Progenitor cell of endocrine pancreas (in vitro differentiated cells): ENCODE data around the gene TRIM67. TPM values are rescaled to one million over a fixed set of nuclear protein-coding genes. Genes with fewer than 3 reads are reported as not detected.
"Not testable (repeated sequence)": the region's sequence is repeated elsewhere in the genome, so short reads cannot be mapped to it uniquely, and the experiment has no call there.

Experiments used
- DNase-seq: peaks from one replicate; pipeline ENCODE4 v3.0.0; 2021; ENCODE audit warnings: low spot score; ENCODE audit not compliant: unreplicated experiment
- H3K27ac Mint-ChIP-seq: 2 replicates; pipeline ENCODE4 v1.8.0; 2021; ENCODE audit warnings: mild to moderate bottlenecking, moderate library complexity, mixed read lengths
- H3K27me3 Mint-ChIP-seq: 2 replicates; pipeline ENCODE4 v1.8.0; 2021; ENCODE audit warnings: mixed read lengths
- H3K36me3 Mint-ChIP-seq: 2 replicates; pipeline ENCODE4 v1.8.0; 2022; ENCODE audit warnings: mixed read lengths; ENCODE audit not compliant: insufficient read depth
- H3K4me1 Mint-ChIP-seq: 2 replicates; pipeline ENCODE4 v1.8.0; 2021; ENCODE audit warnings: low read depth, mixed read lengths
- H3K4me3 Mint-ChIP-seq: 2 replicates; pipeline ENCODE4 v1.8.0; 2021; ENCODE audit warnings: low read depth, mild to moderate bottlenecking, moderate library complexity, mixed read lengths
- H3K9me3 Mint-ChIP-seq: 2 replicates; pipeline ENCODE4 v1.8.0; 2021; ENCODE audit warnings: low read depth, mixed read lengths
- total RNA-seq: library from RNA; stranded (reverse); gene quantifications from 2 replicates; pipeline ENCODE4 v1.2.1, GENCODE V29; 2021
- TF ChIP-seq, protein P1 (sequence below): fragments of 200-600 bp; sonication (generic); IDR thresholded peaks from one replicate; pipeline ENCODE4 v1.5.0; 2021; ENCODE audit warnings: antibody characterized with exemption, mild to moderate bottlenecking; ENCODE audit not compliant: unreplicated experiment

TRIM67 gene
- total RNA-seq, 1 donor from 2014 or later = 0.05 TPM

DNA sequence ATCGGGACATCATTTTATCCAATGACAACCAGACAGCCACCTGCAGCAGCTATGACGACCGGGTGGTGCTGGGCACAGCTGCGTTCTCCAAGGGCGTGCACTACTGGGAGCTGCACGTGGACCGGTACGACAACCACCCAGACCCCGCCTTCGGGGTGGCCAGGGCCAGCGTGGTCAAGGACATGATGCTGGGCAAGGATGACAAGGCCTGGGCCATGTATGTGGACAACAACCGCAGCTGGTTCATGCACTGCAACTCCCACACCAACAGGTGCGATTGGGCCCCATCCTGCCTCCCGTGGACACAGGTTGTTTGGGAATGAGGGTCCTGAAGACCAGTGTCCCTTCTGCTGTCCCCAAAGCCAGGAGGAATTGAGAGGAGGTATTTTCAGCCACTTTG, 47.1 kb downstream of the TRIM67 start:
- Mint-ChIP-seq H3K9me3 (no peaks in the 10 kb centered on the region), H3K27me3 (peaks cover 3% of the 10 kb centered on the region), H3K4me1 (peaks cover 8% of the 10 kb centered on the region), H3K27ac (no peak overlapping the region), H3K4me3 (no peak overlapping the region), H3K36me3 (no peaks in the 10 kb centered on the region)
- TF ChIP-seq, protein P1, sequence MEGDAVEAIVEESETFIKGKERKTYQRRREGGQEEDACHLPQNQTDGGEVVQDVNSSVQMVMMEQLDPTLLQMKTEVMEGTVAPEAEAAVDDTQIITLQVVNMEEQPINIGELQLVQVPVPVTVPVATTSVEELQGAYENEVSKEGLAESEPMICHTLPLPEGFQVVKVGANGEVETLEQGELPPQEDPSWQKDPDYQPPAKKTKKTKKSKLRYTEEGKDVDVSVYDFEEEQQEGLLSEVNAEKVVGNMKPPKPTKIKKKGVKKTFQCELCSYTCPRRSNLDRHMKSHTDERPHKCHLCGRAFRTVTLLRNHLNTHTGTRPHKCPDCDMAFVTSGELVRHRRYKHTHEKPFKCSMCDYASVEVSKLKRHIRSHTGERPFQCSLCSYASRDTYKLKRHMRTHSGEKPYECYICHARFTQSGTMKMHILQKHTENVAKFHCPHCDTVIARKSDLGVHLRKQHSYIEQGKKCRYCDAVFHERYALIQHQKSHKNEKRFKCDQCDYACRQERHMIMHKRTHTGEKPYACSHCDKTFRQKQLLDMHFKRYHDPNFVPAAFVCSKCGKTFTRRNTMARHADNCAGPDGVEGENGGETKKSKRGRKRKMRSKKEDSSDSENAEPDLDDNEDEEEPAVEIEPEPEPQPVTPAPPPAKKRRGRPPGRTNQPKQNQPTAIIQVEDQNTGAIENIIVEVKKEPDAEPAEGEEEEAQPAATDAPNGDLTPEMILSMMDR = no peak
- DNase-seq = no peak

DNA sequence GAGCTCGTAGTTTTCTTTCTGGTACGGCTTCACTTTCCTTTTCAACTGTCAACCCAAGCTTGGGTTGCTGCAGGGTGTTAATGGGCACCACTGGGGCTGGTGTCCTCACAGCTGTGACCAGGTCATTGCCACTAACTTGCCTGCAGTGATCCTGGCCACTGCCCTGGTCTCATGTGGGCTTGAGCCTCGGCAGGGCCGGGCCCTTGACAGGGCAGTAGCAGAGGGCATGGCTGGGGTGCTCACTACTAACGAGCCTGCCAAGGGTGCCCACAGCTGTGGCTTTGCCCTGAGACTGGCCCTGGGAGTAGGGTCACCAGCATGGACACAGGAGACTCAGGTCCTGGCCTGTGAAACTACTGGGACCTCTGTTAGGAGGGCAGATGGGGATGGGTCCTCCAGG, 47.7 kb downstream of the TRIM67 start:
- Mint-ChIP-seq H3K36me3 (no peaks in the 10 kb centered on the region), H3K27me3 (peaks cover under 1% of the 10 kb centered on the region), H3K27ac (no peak overlapping the region), H3K4me3 (no peak overlapping the region), H3K9me3 (no peaks in the 10 kb centered on the region), H3K4me1 (peaks cover 8% of the 10 kb centered on the region)
- DNase-seq = no peak
- TF ChIP-seq, protein P1 = no peak

GRCh38 chr1:231210126-231210525, 48.3 kb downstream of the TRIM67 start:
- H3K27me3 Mint-ChIP-seq = no peaks in the 10 kb centered on the region
- H3K36me3 Mint-ChIP-seq = no peaks in the 10 kb centered on the region
- H3K9me3 Mint-ChIP-seq = no peaks in the 10 kb centered on the region
- no peak for DNase-seq
- TF ChIP-seq, protein P1 = no peak
- H3K27ac Mint-ChIP-seq = no peak overlapping the region
- peaks cover 8% of the 10 kb centered on the region for H3K4me1 Mint-ChIP-seq
- H3K4me3 Mint-ChIP-seq = no peak overlapping the region

GRCh38 chr1:231211005-231211857, 49.4 kb downstream of the TRIM67 start:
- Mint-ChIP-seq H3K27me3 (peaks cover 2% of the 10 kb centered on the region), H3K27ac (peak overlapping the region; percentile 56), H3K4me3 (peak overlapping the region; percentile 70), H3K9me3 (no peaks in the 10 kb centered on the region), H3K36me3 (no peaks in the 10 kb centered on the region), H3K4me1 (peaks cover 11% of the 10 kb centered on the region)
- TF ChIP-seq, protein P1 = peak; percentile 97
- peak; percentile 93 for DNase-seq

DNA sequence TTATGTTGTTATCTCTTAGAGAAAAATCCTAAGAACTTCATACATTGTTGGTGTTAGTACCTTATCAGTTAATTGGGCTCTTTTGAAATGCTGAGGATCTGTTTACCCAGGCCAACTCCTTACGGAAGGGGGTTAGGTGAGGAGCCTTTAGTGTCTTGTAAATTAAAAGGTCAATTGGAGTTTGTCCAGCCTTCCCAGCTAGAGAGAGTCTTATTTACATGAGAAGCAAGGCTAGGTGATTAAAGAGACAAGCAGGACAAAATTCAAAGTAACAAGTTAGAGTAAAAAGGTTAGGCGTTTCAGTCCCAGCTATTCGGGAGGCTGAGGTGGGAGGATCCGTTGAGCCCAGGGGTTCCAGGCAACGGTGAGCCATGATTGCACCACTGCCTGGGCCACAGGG, 50.4 kb downstream of the TRIM67 start:
- peak overlapping the region; percentile 12 for H3K27ac Mint-ChIP-seq
- not testable (repeated sequence) for H3K9me3 Mint-ChIP-seq, H3K36me3 Mint-ChIP-seq, DNase-seq, H3K27me3 Mint-ChIP-seq, H3K4me3 Mint-ChIP-seq
- H3K4me1 Mint-ChIP-seq = peaks cover 18% of the 10 kb centered on the region
